ENCODE results near the gene PIGK.

Gene PIGK

DNA sequence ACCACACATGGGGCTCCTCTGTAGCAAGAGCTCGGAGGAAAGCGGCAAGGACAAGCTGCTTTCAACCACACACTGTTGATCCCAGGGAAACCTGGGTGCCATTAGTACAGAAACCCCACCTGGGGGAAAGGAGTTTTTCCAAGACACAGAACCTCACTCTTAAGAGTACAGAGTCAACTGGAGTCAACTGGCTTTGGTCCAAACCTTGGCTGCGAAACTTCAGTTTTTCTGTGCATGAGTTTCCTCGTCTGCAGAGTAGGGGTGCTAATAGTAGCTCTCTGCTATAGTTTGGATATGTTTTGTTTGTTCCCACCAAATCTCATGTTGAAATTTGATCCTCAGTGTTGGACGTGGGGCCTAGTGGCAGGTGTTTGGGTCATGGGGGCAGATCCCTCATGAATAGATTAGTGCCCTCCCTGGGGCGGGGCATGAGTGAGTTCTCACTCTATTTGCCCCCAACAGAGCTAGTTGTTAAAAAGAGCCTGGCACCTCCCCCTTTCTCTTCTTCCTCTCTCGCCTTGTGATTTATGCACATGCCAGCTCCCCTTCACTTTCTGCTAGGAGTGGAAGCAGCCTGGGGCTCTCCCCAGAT is 161.1 kb downstream of the PIGK start:
- DNase-seq (ENCODE audit: insufficient read length, low spot score): no peak
- TF ChIP-seq PAX5 (IDR thresholded peaks at IDR 0.05; ENCODE audit: insufficient read depth, low read length, severe bottlenecking) (no peak), POLR2AphosphoS5 (IDR thresholded peaks at IDR 0.05; ENCODE audit: low read depth, low read length) (no peak), POU2F2 (IDR thresholded peaks at IDR 0.05; ENCODE audit: low read depth, low read length) (no peak), POLR2A (IDR thresholded peaks at IDR 0.05; ENCODE audit: low read depth, low read length) (no peak), TAF1 (IDR thresholded peaks at IDR 0.05; ENCODE audit: low read depth, low read length) (no peak), SPI1 (IDR thresholded peaks at IDR 0.05; ENCODE audit: low read depth, low read length) (no peak)
- FAIRE-seq: no peak

DNA sequence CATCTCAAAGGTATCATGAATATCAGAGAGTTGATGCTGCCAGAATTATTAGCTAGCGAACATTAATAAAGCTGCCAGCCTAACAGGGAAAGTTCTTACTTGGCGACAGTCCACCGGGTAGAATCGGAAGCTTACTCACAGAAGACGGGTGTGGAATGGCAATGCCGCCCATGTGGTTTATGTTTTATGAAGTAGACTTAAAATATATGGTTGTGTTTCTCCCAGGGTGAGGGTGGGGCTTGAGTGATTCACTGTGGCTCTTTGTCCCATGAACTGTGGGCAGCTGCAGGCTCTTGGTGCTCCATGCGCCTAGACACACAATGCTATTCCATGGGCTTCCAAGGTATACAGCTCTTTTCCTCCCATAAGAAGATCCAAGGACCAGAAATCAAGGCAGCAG is 162.7 kb downstream of the PIGK start:
- no peak for TF ChIP-seq PAX5 (IDR thresholded peaks at IDR 0.05; ENCODE audit: insufficient read depth, low read length, severe bottlenecking)
- FAIRE-seq: no peak
- DNase-seq (ENCODE audit: insufficient read length, low spot score): no peak

- DNase-seq (ENCODE audit: insufficient read length, low spot score): no peak
- FAIRE-seq: no peak
- TF ChIP-seq POLR2AphosphoS5 (IDR thresholded peaks at IDR 0.05; ENCODE audit: low read depth, low read length) (no peak), SPI1 (IDR thresholded peaks at IDR 0.05; ENCODE audit: low read depth, low read length) (no peak), POLR2A (IDR thresholded peaks at IDR 0.05; ENCODE audit: low read depth, low read length) (no peak), PAX5 (IDR thresholded peaks at IDR 0.05; ENCODE audit: insufficient read depth, low read length, severe bottlenecking) (no peak), TAF1 (IDR thresholded peaks at IDR 0.05; ENCODE audit: low read depth, low read length) (no peak), POU2F2 (IDR thresholded peaks at IDR 0.05; ENCODE audit: low read depth, low read length) (no peak)
Observed at GRCh38 chr1:77051425-77051824, 167.8 kb downstream of the PIGK start.

DNA sequence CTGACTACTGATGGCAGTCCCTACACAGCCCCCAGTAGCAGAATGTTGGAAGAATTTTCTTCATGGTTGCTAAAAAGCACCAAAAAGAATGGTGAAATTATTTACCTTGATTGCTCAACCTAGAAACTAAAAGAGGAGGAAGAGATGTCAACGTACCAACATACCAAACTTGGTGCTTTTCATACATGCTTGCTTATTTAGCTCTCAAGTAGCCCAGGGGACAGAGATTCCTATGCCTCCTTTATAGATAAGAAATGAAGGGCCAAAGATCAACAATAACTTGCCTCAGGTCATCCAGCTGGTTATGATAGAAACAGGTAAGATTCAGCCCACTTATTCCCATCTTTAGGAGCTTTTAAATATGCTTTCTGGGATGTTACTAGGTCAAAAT is 170.6 kb downstream of the PIGK start:
- TF ChIP-seq POU2F2 (IDR thresholded peaks at IDR 0.05; ENCODE audit: low read depth, low read length) (no peak), SPI1 (IDR thresholded peaks at IDR 0.05; ENCODE audit: low read depth, low read length) (no peak), POLR2A (IDR thresholded peaks at IDR 0.05; ENCODE audit: low read depth, low read length) (no peak)
- DNase-seq (ENCODE audit: insufficient read length, low spot score) (no peak), FAIRE-seq (no peak)

DNA sequence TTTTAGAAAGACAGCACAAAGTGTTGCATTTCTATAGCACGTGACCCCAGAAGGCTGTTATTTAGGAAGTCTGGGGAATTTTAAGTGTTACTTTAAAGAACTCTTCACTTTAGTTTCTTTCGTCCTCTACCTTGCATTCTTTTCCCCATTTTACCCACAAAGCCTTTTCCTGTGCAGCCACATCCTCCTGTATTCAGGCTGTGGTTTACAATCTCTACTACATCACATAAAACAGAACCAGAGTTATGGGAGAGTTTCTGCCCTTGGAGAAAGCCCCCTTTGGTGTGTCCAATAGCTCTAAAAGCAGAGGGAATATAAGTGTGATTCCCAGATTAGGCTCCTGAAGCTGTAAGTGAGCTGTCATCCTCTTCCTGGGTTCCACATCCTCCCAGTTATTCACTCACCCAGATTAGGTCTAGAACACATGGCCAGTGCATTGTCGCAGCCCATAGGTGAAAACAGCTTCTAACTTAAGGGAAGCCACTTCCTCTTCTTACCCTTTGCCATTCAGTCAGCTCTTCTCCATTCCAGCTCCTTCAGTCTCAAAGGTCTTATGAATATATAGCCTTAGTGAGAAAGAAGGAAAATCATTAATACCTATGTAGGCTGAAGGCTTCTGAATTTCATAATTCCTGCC is 171.1 kb downstream of the PIGK start:
- no peak for DNase-seq (ENCODE audit: insufficient read length, low spot score)
- TF ChIP-seq SPI1 (IDR thresholded peaks at IDR 0.05; ENCODE audit: low read depth, low read length) (peak; percentile 55), PAX5 (IDR thresholded peaks at IDR 0.05; ENCODE audit: insufficient read depth, low read length, severe bottlenecking) (no peak)
- no peak for FAIRE-seq

- DNase-seq (ENCODE audit: insufficient read length, low spot score): no peak
- no peak for FAIRE-seq
- TF ChIP-seq POLR2AphosphoS5 (IDR thresholded peaks at IDR 0.05; ENCODE audit: low read depth, low read length) (no peak), TAF1 (IDR thresholded peaks at IDR 0.05; ENCODE audit: low read depth, low read length) (no peak), POU2F2 (IDR thresholded peaks at IDR 0.05; ENCODE audit: low read depth, low read length) (no peak), SPI1 (IDR thresholded peaks at IDR 0.05; ENCODE audit: low read depth, low read length) (no peak), PAX5 (IDR thresholded peaks at IDR 0.05; ENCODE audit: insufficient read depth, low read length, severe bottlenecking) (no peak), POLR2A (IDR thresholded peaks at IDR 0.05; ENCODE audit: low read depth, low read length) (no peak)
Observed at GRCh38 chr1:77047575-77047974, 171.7 kb downstream of the PIGK start.

GRCh38 chr1:77044133-77044849 is 174.9 kb downstream of the PIGK start:
- FAIRE-seq (no peak), DNase-seq (ENCODE audit: insufficient read length, low spot score) (no peak)
- TF ChIP-seq PAX5 (IDR thresholded peaks at IDR 0.05; ENCODE audit: insufficient read depth, low read length, severe bottlenecking) (no peak), TAF1 (IDR thresholded peaks at IDR 0.05; ENCODE audit: low read depth, low read length) (no peak), POU2F2 (IDR thresholded peaks at IDR 0.05; ENCODE audit: low read depth, low read length) (no peak), POLR2A (IDR thresholded peaks at IDR 0.05; ENCODE audit: low read depth, low read length) (no peak), POLR2AphosphoS5 (IDR thresholded peaks at IDR 0.05; ENCODE audit: low read depth, low read length) (no peak), SPI1 (IDR thresholded peaks at IDR 0.05; ENCODE audit: low read depth, low read length) (no peak)

DNA sequence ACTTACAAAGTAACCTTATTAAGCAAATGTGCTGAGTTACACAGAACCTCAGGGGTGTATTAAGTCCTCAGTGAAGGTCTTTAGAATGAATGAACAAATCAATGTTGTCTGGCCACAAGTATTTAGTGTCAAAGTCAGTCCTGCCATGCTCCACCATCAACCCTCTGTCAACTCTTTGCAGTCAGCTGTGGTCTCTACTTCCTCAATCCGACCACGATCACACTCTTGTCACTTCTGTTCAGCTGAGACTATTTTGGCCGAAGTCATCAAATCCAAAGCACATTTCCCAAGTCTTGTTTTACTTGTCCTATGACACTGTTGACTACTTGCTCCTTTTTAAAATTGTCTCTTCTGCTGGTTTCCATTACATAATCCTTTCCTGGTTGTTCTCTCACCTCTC is 178.4 kb downstream of the PIGK start:
- FAIRE-seq: no peak
- no peak for DNase-seq (ENCODE audit: insufficient read length, low spot score)
- TF ChIP-seq POLR2AphosphoS5 (IDR thresholded peaks at IDR 0.05; ENCODE audit: low read depth, low read length): no peak
- TF ChIP-seq SPI1 (IDR thresholded peaks at IDR 0.05; ENCODE audit: low read depth, low read length): no peak
- TF ChIP-seq POU2F2 (IDR thresholded peaks at IDR 0.05; ENCODE audit: low read depth, low read length): no peak
- no peak for TF ChIP-seq POLR2A (IDR thresholded peaks at IDR 0.05; ENCODE audit: low read depth, low read length)
- TF ChIP-seq PAX5 (IDR thresholded peaks at IDR 0.05; ENCODE audit: insufficient read depth, low read length, severe bottlenecking): no peak
- TF ChIP-seq TAF1 (IDR thresholded peaks at IDR 0.05; ENCODE audit: low read depth, low read length): no peak

DNA sequence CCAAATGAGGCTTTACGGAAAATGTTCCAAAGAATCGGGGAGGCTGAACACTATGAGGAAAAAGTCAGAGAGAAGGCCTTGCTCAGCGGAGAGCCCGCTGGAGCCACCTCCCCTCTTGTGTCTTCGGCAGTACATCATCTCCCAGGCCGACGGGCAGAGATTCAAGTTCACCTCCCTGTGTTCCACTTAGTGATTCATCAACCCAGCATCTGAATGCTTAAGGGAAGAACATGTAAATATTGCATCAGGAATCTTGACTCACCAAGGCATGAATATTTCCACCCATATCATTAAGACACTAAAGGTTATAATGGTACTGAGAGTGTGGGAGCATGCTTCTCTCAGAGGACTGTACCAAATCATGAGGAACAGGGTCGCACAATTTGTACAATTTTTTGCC is 179.5 kb downstream of the PIGK start:
- TF ChIP-seq POU2F2 (IDR thresholded peaks at IDR 0.05; ENCODE audit: low read depth, low read length) (no peak), POLR2AphosphoS5 (IDR thresholded peaks at IDR 0.05; ENCODE audit: low read depth, low read length) (no peak), TAF1 (IDR thresholded peaks at IDR 0.05; ENCODE audit: low read depth, low read length) (no peak), PAX5 (IDR thresholded peaks at IDR 0.05; ENCODE audit: insufficient read depth, low read length, severe bottlenecking) (no peak), POLR2A (IDR thresholded peaks at IDR 0.05; ENCODE audit: low read depth, low read length) (no peak), SPI1 (IDR thresholded peaks at IDR 0.05; ENCODE audit: low read depth, low read length) (no peak)
- no peak for FAIRE-seq
- DNase-seq (ENCODE audit: insufficient read length, low spot score): no peak

DNA sequence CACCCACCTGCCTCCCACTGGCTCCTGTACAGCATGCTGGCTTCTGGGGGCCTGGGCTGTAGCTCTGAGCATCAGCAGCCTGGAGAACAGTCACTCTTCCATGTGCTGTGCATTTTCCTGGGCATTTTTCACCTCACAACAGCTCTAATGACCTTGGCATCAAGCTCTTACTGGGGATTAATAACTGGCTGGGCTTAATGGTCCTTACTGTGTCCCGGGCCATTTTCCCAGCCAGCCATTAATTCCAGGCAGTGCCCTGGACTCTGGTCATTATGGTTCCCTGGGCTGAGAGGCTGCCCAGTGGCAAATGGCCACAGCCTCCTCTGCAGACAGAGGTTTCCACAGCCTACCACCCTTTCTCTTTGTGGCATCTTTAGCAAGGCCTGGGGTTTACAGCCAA is 180.1 kb downstream of the PIGK start:
- DNase-seq (ENCODE audit: insufficient read length, low spot score): no peak
- no peak for FAIRE-seq
- no peak for TF ChIP-seq SPI1 (IDR thresholded peaks at IDR 0.05; ENCODE audit: low read depth, low read length)
- no peak for TF ChIP-seq PAX5 (IDR thresholded peaks at IDR 0.05; ENCODE audit: insufficient read depth, low read length, severe bottlenecking)
- no peak for TF ChIP-seq TAF1 (IDR thresholded peaks at IDR 0.05; ENCODE audit: low read depth, low read length)
- TF ChIP-seq POLR2A (IDR thresholded peaks at IDR 0.05; ENCODE audit: low read depth, low read length): no peak
- no peak for TF ChIP-seq POLR2AphosphoS5 (IDR thresholded peaks at IDR 0.05; ENCODE audit: low read depth, low read length)
- TF ChIP-seq POU2F2 (IDR thresholded peaks at IDR 0.05; ENCODE audit: low read depth, low read length): no peak

Measured in GM12891 (cell line).